Measurements from ENCODE around the gene COG3. TPM values are rescaled to one million over a fixed set of nuclear protein-coding genes. Genes with fewer than 3 reads are reported as not detected.

The COG3 gene
- total and polyA plus RNA-seq, 2 donors (not counting 3 experiments of a cell fraction or from before 2014, with no cell fraction given), result 18.9 to 27.0 TPM

- no peak for FAIRE-seq
- TF ChIP-seq CTCF (IDR thresholded peaks at IDR 0.05; ENCODE audit: extremely low read depth in 1 of 2, insufficient read depth in 1 of 2, low read depth in 1 of 2, low read length in 2 of 2), result no peak
- TF ChIP-seq MYC (IDR thresholded peaks at IDR 0.05; ENCODE audit: low read depth, low read length), result no peak
- no peak for TF ChIP-seq MAX (IDR thresholded peaks at IDR 0.05; ENCODE audit: insufficient read depth, insufficient read length)
- no peak for TF ChIP-seq EZH2 (IDR thresholded peaks at IDR 0.05; ENCODE audit: borderline replicate concordance, low read depth, low read length, severe bottlenecking)
- TF ChIP-seq FOS (IDR thresholded peaks at IDR 0.05; ENCODE audit: borderline replicate concordance, insufficient read depth, low read length), result no peak
- TF ChIP-seq GATA2 (IDR thresholded peaks at IDR 0.05; ENCODE audit: insufficient read depth, insufficient read length, low read depth, low read length), result no peak
- TF ChIP-seq POLR2A (IDR thresholded peaks at IDR 0.05; ENCODE audit: low read depth, low read length), result no peak
- TF ChIP-seq JUN (IDR thresholded peaks at IDR 0.05; ENCODE audit: borderline replicate concordance, insufficient read depth, insufficient read length, low read depth), result no peak
- intact Hi-C loops (cut with micrococcal nuclease), result no loop called here
- Histone ChIP-seq H4K20me1 (replicated peaks; ENCODE audit: control insufficient read depth, extremely low read depth, insufficient read depth, low read length) (no peaks in the 10 kb centered on the region), H3K4me3 (replicated peaks in 1 of 3; ENCODE audit: insufficient read depth in 1 of 3, low read depth in 1 of 3, low read length in 3 of 3) (no peak overlapping the region), H3K4me1 (ENCODE audit: control insufficient read depth, extremely low read depth, insufficient read depth, low read length) (peaks cover 22% of the 10 kb centered on the region), H3K9ac (replicated peaks; ENCODE audit: extremely low read depth, insufficient read depth, low read length) (no peak overlapping the region), H3K27me3 (ENCODE audit: control insufficient read depth in 2 of 2, insufficient read depth in 2 of 2, low read length in 2 of 2) (no peaks in the 10 kb centered on the region), H3K27ac (ENCODE audit: insufficient read depth, low read depth, low read length) (no peak overlapping the region), H3K9me1 (replicated peaks; ENCODE audit: control insufficient read depth, extremely low read depth, insufficient read depth, low read length) (no peaks in the 10 kb centered on the region), H2AFZ (ENCODE audit: low read depth, low read length) (no peak overlapping the region), H3K9me3 (replicated peaks; ENCODE audit: control insufficient read depth, insufficient read depth, low read length) (no peaks in the 10 kb centered on the region), H3K36me3 (ENCODE audit: control insufficient read depth in 2 of 2, extremely low read depth in 1 of 2, insufficient read depth in 2 of 2, low read length in 2 of 2) (peaks cover 6 to 16% of the 10 kb centered on the region in 2 experiments), H3K79me2 (ENCODE audit: control insufficient read depth, insufficient read depth, low read length) (peaks cover 5% of the 10 kb centered on the region), H3K4me2 (ENCODE audit: insufficient read depth, low read length) (no peak overlapping the region)
- ChIA-PET POLR2A (no interaction called here), CTCF (interaction anchor here (1.2 kb wide), 1 partner anchor 15 kb away, joined by 3 read pairs; no protein-coding TSS in a partner anchor)
- no TSS peak for BruUV-seq (replicated peaks)
- dilution Hi-C loops (cut with MboI; ENCODE audit: extremely low pct_ligation_motif_present, low sequenced_read_pairs), result no loop called here
- no peak for DNase-seq (ENCODE audit: low read depth, low spot score)
Observed at GRCh38 chr13:45496942-45497341, 32.2 kb downstream of the COG3 start.
